HT-29 (cell line): ENCODE results near the gene APOO. TPM values are rescaled to one million over a fixed set of nuclear protein-coding genes. Genes with fewer than 3 reads are reported as not detected.
A peak's percentile ranks its signal among the peaks of the same experiment; 100 is the strongest.
"Not testable (repeated sequence)": the region's sequence is repeated elsewhere in the genome, so short reads cannot be mapped to it uniquely, and the experiment has no call there.

Experiments
- DNase-seq: peaks from one replicate; pipeline ENCODE4 v3.0.0-alpha.2; 2015; ENCODE audit warnings: low spot score
- total RNA-seq: library from RNA; depleted of rRNA; stranded (reverse); fragments of >200 nt; shearing (Covaris generic); gene quantifications from 2 replicates; pipeline ENCODE4 v1.2.3, GENCODE V29; 2014

The APOO gene
- total RNA-seq, 1 experiment from 2014 or later: 6.4 TPM

- DNase-seq: peak; percentile 8
These were observed 3.6 kb downstream of the APOO start for GRCh38 chrX:23904096-23904495.

- DNase-seq: peak; percentile 61
These were observed 5.3 kb downstream of the APOO start for GRCh38 chrX:23902419-23902818.

- peak; percentile 73 for DNase-seq
These were observed 5.9 kb downstream of the APOO start for GRCh38 chrX:23901805-23902204.

GRCh38 chrX:23901060-23901459 lies 6.7 kb downstream of the APOO start:
- DNase-seq: no peak

GRCh38 chrX:23900220-23900797 lies 7.4 kb downstream of the APOO start:
- DNase-seq: no peak

DNA sequence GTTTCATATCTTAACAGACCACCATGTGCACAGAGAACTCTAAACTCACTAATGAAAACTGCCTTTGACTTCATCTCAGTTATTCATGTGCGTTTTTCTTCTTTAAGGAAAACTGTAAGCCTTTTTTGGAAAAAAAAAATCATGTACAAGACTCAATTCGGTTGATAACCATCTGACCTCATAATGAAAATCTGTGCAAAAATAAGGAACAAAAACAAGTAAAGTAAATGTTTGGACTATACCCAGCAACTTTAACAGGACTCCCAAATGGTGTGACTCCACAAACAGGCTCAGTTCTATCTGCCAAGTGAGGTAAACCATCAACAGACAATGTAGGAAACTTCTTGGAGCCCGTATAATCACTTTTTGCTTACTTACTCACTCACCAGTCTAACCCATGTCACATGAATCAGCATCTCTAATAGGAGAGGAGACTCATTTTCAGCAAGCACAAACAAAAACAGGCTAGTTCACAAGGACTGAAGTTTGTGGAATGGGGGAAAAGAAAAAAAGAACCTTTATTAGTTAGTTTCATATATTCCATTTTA lies 9.3 kb downstream of the APOO start:
- no peak for DNase-seq

GRCh38 chrX:23896981-23897380 lies 10.8 kb downstream of the APOO start:
- no peak for DNase-seq

- DNase-seq: not testable (repeated sequence)
These were observed 11.2 kb downstream of the APOO start for GRCh38 chrX:23896539-23896938.

DNA sequence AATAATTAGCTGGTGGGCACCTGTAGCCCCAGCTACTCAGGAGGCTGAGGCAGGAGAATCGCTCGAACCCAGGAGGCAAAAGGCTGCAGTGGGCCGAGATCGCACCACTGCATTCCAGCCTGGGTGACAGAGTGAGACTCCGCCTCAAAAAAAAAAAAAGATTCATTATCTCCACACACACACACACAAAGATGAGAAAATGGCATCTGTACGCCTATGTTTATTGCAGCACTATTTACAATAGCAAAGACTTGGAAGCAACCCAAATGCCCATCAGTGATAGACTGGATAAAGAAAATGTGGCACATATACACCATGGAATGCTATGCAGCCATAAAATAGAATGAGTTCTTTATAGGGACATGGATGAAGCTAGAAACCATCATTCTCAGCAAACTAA lies 12.7 kb downstream of the APOO start:
- DNase-seq: not testable (repeated sequence)

GRCh38 chrX:23890933-23891332 lies 16.8 kb downstream of the APOO start:
- DNase-seq: no peak

DNA sequence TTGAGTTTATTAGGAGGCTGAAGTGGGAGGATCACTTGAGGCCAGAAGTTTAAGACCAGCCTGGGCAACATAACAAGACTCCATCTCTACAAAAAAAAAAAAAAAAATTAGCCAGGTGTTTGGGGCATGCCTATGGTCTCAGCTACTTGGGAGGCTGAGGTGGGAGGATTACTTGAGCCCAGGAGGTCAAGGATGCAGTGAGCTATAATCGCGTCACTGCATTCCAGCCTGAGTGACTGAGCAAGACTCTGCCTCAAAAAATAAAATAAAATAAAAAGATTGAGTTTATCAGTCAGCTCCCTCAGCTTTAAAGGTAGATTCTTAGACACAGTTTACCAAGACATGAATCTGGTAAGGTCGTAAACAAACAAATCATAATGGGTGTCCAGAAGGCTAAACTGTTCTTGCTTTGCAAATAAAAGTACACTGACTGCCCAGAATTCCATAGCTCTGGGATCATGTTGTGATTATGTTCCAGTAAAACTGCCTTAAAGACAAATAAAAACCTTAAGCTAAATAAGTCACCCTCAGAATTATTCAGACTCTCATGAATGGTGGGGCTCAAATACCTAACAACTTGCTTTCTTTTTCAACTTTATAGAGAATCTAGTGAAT lies 18.7 kb downstream of the APOO start:
- no peak for DNase-seq

- DNase-seq: no peak
These were observed 19.8 kb downstream of the APOO start for GRCh38 chrX:23887918-23888317.

- DNase-seq: no peak
These were observed 20.3 kb downstream of the APOO start for GRCh38 chrX:23887451-23887850.

- DNase-seq: no peak
These were observed 21.9 kb downstream of the APOO start for GRCh38 chrX:23885803-23886202.

DNA sequence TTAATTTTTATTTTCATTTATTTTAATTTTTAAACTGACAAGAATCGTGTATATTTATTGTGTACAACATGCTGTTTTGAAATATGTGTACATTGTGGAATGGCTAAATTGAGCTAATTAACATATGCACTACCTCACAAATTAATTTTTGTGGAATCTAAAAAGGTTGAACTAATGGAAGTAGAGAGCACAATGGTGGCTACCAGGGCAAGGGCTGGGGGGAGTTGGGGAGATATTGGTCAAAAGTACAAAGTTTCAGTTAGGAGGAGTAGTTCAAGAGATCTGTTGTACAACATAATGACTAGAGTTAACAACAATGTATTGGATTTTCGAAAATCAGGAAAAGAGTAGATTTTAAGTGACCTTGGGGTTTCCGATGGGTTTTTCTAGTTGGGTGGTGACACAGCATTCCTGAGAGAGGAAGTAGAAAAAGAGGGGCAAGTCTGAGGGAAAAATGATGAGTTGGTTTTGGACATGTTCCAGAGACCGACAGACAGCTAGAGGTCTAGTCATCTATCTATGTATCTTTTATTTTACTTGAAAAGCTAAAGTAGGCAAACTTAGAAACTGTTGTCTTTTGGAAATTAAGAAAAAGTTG lies 23.2 kb downstream of the APOO start:
- DNase-seq: no peak

DNA sequence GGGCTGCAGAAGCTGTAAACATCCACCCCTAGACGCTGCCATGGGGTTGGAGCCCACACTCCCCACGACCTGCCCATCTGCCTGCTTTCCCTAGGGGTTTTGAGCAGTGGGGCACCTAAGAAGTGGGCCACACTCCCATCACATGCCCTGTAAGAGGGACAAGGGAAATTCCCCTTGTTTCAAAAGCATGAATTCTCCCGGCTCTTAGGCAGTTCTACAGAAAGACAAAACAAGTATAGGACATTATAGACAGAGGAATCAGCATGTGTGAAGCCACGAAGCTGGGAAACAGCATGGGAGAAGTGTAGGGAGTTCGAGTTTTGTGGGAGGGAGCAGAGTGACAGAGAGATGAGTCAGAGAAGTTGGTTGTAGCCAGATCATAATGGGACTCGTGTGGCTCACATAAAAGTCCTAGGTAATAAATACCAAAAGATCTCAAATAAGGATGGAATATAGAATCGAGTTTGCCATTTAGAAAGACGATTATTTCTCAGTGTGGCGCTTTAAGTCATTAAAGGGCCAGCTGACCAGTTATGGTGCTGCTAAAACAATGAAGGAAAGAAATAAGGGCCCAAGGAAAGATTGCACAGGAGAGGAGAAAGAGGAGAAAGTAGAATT lies 23.9 kb downstream of the APOO start:
- DNase-seq: peak; percentile 36

DNA sequence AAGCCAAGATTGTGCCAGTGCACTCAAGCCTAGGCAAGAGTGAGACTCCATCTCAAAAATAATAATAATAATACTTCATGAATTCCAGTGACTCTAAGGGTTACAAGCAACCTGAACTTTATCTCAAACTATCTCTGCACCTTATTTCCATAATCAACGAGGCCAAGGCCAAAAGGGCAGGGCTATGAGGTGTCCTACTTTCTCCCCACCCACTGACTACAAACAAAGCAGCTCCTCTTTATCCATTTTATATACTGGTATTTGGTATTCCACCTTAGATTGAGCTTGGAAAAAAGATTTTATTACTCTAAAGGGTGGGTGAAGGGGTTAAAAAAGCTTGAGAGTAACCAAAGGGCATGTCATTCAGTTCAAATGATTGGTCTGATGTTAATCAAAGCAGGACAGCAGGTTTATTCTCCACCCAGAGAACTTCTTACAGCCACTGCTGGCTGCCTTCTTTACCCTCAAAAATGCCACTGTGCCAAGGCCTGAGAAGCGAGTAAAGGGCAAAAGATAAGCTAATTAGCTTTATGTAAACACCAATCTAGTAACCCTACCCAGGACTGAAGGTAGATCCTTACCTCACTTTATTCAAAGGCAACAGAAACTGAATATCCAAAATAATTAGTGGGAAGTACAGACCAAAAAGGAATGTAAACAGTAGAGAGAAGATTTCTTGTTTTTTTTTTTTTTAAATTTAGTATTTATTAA lies 28.2 kb downstream of the APOO start:
- DNase-seq: no peak

- DNase-seq: no peak
These were observed 35.7 kb downstream of the APOO start for GRCh38 chrX:23871905-23872546.

GRCh38 chrX:23870041-23870440 lies 37.7 kb downstream of the APOO start:
- no peak for DNase-seq

DNA sequence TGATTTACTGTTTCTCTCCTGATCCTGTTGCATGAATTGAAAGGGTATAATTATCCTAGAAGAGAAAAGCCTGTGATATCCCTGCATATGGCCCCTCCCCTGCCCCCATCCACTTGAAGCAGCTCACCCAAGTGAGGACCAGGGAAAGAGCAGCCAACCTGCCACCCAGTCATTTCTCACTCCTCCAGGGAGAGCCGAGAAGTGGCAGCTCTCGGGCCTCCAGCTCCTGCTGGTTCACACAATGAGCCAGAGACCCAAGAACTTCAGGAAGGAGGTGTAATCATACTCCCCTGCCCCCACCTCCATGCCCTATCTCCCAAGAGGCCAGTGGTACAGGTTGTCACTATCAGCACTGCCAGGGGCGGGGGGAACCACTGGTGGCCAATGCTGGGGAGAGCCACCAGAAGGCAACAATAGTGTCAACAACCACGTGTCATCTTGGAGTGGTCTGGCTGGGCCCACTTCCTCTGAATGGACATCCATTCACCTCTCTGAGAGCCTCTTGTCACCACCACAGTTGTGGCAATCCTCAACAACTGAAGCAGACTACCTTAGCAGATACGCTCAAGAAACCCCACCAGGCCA lies 42.9 kb downstream of the APOO start:
- DNase-seq: no peak

- DNase-seq: not testable (repeated sequence)
These were observed 45.8 kb downstream of the APOO start for GRCh38 chrX:23861952-23862351.
